ENCODE measurements around the gene POC1A.

GRCh38 chr3:52084216-52084945 is 69.8 kb downstream of the POC1A start:
- TF ChIP-seq CTCF (IDR thresholded peaks at IDR 0.05) (no peak), POLR2A (IDR thresholded peaks at IDR 0.05) (no peak)

Measured in testis (tissue), 2 donors.